DMS153 (cell line): ENCODE data around the gene TSPAN33.
"Not testable (repeated sequence)": the region's sequence is repeated elsewhere in the genome, so short reads cannot be mapped to it uniquely, and the experiment has no call there.

Experiments
- DNase-seq: peaks from one replicate; lab custom pipeline; 2025; lab: John Stamatoyannopoulos, UW

TSPAN33 gene

DNA sequence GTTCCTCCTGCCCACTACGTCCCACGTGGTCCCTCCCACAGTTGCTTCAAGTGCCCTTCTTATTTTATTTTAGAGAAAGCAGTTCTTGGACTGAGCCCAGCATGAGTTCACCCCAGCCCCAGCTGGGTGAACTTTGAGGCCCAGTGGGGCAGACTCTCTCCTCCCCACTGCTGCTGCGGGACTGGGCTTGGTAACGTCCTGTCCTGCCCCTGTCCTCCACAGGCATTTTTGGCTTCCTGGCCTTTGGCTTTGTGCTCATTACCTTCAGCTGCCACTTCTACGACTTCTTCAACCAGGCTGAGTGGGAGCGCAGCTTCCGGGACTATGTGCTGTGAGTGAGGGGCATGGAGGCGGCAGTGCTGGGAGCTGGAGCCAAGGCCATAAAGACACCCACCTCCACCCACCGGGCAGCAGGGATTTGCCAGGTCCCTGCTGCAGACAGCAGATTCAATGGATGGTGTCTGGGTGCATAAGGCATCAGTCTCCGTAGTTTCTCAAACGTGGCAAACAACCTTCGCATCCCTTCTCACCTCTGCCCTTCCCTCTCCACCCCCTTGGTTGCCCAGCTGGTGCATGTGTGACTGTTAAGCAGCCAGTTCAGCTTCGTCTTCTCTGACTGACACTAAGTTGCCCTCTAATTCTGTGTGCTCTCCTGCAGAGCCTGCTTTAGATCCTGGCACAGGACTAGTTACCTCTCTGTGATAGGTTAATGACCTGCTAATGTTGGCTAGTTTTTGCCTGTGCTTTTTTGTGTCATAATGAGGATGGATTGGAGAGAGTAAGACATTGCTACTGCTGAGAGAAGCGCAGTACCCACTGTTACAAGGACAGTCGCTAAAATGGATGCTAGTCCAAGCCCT is 64.8 kb downstream of the TSPAN33 start:
- DNase-seq = no peak

DNA sequence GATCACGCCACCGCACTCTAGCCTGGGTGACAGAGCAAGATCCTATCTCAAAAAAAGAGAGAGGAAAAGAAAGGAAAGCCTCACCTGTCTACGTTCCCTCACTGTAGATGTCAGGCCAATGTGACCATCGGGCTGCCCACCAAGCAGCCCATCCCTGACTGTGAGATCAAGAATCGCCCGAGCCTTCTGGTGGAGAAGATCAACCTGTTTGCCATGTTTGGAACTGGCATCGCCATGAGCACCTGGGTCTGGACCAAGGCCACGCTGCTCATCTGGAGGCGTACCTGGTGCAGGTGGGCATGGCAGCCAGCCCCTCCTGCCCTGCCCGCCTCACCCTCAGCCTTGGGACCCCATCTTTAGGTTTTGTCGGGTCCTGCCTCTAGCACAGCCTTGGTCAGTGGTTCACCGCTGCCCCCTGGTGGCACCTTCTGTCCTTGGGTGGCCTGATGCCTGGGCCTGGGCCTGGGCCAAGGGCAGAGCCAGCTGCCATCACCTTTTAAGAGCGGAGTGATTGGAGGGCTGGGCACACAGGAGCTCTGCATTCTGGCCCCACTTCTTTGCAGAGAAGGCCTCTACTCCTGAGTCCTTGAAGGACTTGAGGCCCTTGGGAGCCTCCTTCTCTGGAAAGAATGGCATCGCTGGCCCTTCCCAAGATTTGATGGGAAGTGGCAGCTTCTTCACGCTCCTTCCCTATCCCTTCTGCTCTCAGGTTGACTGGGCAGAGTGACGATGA is 65.9 kb downstream of the TSPAN33 start:
- DNase-seq = peak; percentile 10

DNA sequence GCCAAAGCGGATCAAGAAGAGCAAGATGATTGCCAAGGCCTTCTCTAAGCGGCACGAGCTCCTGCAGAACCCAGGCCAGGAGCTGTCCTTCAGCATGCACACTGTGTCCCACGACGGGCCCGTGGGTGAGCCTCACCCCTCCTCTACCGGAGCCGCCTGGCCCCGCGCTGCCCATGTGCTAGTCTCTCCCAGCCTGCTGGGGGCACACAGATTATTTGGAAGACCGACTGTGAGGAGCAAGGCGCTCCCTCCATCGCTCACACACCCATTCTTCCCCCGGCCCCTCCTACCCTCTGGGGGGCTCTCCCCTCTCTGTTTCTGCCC is 66.4 kb downstream of the TSPAN33 start:
- DNase-seq = no peak

DNA sequence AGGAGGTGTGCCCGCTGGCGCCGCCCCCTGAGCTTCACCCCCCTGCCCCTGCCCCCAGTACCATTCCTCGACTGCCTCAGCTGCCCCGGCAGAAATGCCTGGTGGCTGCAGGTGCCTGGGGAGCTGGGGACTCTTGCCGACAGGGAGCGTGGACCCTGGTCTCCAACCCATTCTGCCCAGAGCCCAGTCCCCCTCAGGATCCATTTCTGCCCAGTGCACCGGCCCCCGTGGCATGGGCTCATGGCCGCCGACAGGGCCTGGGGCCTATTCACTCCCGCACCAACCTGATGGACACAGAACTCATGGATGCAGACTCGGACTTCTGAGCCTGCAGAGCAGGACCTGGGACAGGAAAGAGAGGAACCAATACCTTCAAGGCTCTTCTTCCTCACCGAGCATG is 67.6 kb downstream of the TSPAN33 start:
- no peak for DNase-seq

DNA sequence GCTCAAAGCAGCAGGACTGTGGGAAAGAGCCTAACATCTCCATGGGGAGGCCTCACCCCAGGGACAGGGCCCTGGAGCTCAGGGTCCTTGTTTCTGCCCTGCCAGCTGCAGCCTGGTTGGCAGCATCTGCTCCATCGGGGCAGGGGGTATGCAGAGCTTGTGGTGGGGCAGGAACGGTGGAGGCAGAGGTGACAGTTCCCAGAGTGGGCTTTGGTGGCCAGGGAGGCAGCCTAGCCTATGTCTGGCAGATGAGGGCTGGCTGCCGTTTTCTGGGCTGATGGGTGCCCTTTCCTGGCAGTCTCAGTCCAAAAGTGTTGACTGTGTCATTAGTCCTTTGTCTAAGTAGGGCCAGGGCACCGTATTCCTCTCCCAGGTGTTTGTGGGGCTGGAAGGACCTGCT is 68.1 kb downstream of the TSPAN33 start:
- DNase-seq = no peak

DNA sequence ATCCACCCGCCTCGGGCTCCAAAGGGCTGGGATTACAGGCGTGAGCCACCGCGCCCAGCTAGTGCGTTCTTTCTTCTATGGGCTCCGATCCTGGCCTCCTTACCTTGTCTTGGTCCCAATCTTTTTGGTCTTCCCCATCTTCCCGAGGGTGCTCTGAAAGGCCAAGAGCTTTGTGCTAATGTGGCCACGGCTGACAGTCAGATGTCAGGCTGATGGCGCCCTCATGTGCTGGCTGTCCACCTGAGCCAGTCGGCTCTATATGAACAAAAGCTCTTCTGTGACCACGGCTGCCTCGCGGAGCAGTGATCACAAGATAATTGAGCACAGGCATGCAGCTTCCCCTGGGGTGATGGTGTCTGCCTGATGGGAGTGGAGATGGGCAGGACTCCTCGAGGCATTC is 69.3 kb downstream of the TSPAN33 start:
- DNase-seq = peak; percentile 11

DNA sequence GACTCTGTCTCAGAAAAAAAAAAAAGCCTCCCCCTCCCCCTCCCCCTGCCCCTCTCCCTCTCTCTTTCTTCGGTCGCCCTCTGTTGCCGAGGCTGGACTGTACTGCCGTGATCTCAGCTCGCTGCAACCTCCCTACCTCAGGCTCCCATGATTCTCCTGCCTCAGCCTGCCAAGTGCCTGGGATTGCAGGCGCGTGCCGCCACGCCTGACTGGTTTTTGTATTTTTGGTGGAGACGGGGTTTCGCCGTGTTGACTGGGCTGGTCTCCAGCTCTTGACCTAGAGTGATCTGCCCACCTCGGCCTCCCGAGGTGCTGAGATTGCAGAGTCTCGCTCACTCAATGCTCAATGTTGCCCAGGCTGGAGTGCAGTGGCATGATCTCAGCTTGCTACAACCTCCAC is 71.2 kb downstream of the TSPAN33 start:
- DNase-seq = not testable (repeated sequence)

DNA sequence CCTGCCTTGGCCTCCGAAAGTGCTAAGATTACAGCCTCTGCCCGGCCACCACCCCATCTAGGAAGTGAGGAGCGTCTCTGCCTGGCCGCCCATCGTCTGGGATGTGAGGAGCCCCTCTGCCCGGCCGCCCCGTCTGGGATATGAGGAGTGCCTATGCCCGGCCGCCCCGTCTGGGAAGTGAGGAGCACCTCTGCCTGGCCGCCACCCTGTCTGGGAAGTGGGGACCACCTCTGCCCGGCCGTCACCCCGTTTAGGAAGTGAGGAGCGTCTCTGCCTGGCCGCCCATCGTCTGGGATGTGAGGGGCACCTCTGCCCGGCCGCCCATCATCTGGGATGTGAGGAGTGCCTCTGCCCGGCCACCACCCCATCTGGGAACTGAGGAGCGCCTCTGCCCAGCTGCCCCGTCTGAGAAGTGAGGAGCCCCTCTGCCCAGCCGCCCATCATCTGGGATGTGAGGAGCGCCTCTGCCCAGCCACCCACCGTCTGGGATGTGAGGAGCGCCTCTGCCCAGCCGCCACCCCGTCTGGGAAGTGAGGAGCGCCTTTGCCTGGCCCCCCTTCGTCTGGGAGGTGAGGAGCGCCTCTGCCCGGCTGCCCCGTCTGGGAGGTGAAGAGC is 71.7 kb downstream of the TSPAN33 start:
- not testable (repeated sequence) for DNase-seq

DNA sequence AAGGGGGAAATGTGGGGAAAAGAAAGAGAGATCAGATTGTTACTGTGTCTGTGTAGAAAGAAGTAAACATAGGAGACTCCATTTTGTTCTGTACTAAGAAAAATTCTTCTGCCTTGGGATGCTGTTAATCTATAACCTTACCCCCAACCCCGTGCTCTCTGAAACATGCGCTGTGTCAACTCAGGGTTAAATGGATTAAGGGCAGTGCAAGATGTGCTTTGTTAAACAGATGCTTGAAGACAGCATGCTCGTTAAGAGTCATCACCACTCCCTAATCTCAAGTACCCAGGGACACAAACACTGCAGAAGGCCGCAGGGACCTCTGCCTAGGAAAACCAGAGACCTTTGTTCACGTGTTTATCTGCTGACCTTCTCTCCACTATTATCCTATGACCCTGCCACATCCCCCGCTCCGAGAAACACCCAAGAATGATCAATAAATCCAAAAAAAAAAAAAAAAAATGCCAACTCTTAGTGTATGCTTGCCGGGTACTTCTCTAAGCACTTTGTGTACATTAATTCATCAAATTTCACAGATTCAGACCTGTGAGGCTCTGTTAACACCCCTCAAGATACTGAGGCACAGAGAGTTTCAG is 72.4 kb downstream of the TSPAN33 start:
- not testable (repeated sequence) for DNase-seq

DNA sequence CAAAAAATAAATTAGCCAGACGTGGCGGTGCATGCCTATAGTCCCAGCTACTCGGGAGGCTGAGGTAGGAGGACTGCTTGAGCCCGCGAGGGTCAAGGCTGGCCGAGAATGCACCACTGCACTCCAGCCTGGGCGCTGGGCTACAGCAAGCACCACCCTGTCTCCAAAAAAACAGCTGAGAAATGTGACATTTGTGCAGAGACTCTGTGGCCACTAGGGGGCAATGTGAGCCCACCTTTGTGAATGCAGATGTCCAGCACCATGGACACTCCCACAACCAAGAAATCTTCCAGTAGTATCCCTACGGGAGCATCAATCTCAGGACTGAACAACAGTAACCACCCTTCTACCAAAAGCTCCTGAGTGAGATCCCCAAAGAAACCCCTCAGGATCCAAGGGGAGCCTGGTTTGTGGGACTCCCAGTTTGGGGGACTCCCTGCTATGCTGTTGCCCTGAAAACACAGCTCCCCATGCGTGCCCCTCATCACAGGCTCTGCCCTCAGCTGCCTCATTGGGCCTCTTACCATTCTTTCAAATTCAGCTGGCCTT is 74.1 kb downstream of the TSPAN33 start:
- peak; percentile 54 for DNase-seq

DNA sequence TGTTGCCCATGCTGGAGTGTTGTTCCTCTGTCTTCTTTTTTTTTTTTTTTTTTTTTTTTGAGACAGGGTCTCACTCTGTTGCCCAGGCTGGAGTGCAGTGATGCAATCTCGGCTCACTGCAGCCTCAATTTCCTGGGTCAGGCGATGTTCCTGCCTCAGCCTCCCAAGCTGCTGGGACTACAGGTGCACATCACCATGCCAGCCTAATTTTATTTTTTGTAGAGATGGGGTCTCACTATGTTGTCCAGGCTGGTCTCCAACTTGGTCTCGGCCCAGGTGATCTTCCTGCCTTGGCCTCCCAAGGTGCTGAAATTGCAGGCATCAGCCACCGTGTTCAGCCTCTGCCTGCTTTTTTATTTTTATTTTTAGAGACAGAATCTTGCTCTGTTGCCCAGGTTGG is 74.7 kb downstream of the TSPAN33 start:
- DNase-seq = not testable (repeated sequence)
